HG03520 (cell line): ENCODE results near the gene ZNF385B.

Source experiments
- ATAC-seq: cut with Tn5 transposase; IDR thresholded peaks from one replicate; pipeline ENCODE4 v1.9.1; 2021; ENCODE audit warnings: mild to moderate bottlenecking, moderate library complexity; ENCODE audit not compliant: unreplicated experiment

ZNF385B gene

DNA sequence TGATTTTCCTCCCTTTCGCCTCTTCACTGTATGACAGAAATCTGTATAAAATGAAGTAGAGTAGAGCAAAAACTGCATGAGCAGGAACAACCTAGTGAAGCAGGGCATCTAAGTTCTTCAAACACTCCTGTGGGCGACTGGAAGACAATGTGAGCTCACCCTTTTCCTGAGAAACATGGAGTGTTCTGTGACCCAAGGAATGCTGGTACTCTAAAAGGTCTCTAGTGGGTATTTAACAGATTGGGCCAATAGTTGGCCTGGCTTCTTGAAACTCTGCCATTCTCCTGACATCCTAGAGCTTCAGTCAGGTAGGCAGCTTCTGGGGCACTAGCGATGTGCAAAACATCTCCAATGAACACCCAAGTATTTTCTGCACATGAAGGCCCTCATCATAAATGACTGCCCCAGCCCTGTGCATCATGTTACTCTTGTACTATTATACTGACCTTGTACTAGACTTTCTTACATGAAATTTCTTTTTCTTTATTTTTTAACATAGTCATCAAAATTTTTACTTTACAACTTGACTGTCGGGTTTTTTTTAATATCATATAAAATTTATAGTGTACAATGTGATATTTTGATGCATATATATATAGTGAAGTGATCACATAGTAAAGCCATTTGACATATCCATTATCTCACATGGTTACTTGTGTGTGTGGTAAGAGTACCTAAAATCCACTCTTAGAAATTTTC, 302.2 kb downstream of the ZNF385B start:
- no peak for ATAC-seq

DNA sequence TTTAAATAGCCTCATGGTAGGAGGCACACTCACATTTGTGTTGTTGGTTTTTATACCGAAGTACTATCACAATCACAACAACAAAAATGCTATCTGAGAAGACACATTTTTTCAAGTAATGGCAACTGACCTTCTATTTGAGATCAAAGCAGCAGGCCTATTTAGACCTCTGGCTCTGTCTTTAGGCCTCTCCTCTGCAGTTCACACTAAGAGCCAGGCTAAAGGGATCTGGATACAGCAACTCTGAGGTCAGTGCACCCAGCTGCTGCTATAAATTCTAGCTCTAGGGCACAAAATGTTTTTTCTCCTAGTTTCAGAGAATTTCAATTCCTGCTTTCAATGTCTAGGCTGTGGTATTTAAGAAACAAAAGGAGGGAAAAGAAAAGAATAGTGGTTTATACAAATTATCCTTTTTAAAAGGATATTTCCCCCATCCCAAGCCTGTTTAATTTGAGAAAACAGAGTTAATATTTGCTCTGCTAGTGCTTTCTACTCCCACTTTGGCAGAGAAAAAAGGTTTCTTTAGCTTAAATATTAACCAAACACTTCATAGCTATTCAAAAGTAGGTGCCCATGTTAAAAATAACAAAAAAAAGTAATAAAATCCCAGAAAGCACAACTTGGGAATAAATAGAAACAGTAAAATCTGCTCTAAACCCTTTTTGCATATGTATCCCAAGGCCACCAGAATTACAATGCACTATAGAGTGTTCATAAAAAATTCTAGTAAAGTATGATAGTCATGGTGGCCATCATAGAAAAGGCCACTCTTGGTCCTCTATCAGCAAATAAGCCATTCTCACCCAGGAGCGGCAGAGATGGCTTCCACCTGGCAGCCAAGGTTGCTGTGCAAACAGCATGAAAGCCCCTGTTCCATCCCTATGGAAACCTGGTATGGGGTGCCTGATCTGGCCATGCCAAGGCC, 303.1 kb downstream of the ZNF385B start:
- ATAC-seq = no peak

DNA sequence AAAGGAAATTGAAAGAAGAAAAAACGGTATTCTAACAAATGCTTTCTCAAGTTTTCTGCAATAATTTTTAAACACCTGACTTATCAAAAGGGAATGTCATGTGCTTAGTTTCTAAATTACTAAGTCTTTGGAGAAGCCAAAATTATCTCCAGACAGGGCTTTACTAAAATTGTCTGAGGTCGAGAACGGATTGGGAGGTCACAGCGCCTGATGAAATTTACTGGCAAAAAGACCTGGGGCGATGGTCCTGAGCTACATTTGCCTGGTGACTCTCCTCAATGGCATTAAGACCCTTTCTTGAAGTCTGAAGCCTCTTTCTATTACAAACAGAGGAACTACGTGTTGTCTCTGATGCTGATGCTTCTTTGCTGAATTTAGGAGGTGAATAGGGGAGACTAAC, 305.0 kb downstream of the ZNF385B start:
- no peak for ATAC-seq

DNA sequence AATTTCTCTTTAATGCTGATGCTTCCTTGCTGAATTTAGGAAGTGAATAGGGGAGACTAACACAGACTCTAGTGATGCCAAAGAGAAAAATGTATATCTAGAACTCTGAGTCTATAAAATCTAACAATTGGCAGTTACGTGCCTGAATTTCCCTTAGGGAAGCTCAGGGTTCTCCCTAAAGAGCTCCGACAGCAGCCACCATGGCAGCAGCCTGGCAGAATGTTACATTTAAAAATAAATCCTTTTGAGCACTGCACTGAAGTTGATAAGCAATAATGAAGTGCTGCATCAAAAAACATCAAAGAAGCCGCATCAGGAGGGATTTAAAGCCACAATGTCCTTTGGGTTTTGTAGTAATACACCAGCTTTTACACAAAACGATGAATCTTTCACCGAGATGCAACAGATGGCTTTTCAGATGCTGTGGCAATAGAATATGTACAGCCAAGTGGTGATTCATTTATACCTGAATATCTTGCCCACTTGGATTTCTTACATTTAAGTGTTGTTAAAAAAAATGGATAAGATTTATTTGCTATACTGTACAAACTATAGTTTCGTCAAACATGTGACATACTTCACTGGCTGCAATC, 305.6 kb downstream of the ZNF385B start:
- ATAC-seq = no peak

DNA sequence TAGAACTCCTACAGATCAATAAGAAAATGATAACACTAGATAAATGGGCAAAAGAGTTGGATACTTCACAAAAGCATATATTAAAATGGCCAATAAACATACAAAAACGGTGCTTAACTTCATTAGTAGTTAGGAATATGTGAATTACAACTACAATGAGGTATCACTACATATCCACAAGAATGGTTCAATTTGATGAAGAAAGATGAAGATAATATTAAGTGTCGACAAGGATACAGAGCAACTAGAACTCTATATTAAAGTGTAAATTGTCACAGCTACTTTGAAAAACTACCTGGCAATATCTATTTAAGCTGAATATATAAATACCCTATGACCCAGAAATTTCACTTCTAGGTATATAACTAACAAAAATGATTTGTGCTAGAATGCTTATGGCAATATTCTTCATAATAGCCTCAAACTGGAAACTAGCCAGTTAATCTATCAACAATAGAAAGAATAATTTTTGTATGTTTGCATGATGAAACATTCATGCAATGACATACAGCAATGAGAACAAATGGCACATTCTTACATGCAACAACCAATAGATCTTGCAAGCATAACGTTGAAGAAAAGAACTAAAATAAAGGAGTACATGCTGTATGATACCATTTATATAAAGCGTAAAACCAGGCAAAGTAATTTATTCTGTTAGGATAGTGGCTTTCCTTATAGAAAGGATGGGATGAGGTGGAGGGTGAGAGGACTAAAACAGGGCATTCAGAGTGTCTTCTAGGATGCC, 306.6 kb downstream of the ZNF385B start:
- no peak for ATAC-seq

DNA sequence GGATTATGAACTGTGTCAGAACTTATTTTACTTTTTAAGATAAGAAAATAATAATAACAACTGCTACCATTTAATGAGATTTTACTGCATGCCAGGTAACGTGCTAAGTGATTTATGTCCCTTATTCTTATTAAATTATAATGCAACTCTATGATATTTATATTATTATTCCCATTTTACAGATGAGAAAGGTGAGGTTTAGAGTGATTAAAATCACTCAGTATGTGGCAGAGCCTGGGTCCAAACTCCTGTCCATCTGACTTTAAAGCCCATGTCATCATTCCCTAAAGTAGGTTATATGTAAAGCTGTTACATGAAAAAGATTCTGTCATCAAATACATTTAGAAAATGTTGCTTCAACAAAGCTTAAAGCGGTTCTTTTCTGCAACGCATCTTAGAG, 308.0 kb downstream of the ZNF385B start:
- no peak for ATAC-seq

DNA sequence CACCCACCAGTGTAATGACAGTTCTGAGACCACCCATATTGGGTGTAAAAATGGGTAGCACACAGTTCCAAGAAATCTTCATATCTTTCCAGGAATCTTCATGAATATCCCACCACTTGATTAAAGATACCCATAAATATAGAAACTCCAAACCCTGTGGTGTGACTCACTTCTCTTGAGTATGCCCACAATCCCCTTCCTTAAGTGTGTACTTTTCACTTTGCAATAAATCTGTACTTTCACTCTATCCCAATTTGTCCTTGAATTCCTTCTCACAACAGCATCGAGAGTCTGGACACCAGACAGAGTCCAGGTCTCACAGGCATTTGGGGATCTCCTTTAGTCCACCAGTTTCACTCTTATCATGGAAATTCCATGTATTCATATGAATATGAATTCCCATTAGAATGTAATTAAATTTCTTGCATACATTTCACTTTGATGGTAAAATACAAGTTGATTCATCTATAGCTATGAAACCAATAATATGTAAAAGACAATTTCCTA, 309.8 kb downstream of the ZNF385B start:
- no peak for ATAC-seq

DNA sequence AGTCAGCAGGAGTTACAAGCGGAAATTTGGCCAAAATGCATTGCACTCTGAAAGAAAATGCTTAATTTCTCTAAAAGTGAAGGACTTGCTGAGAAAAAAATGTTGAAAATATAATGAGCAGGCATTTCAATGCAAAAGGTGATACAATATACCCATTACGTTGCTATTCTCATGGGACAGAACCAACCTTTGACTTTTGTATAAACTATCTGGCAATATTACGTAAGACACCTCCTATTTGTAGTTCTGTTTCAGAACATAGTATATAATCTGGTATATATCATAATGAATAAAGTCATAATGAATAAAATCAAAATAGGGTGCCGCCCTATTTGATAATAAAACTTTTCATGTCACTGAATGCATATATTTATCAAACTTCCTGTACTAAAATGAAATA, 310.6 kb downstream of the ZNF385B start:
- no peak for ATAC-seq

DNA sequence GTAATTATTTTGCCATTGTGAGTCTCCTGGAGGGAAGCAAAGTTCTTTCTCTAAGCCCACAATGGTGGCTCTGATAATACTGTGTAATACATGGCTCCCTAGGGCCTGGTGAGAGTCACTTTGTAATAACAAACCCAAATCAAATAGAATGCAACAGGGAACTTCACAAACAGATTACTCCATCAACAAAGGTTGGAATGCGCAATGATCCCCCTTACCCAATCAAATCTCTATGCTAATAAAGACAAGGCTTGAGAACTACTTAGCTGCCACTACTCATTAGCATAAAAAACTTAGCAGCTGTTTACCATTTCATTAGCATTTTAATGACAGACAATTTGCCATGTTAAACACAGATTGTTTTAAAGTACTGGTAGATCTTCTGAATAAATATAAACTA, 311.2 kb downstream of the ZNF385B start:
- ATAC-seq = no peak

DNA sequence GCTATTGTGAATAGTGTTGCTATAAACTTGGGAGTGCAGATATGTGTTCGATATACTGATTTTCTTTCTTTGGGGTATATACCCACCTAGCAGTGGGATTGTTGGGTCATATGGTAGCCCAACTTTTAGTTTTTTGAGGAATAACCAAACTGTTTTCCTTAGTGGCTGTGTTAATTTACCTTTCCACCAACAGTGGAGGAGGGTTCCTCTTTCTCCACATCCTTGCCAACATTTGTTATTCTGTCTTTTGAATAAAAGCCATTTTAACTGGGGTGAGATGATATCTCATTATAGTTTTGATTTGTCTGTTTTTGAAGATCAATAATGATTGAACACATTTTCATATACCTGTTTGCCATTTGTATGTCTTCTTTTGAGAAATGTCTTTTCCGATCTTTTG, 314.8 kb downstream of the ZNF385B start:
- ATAC-seq = no peak

DNA sequence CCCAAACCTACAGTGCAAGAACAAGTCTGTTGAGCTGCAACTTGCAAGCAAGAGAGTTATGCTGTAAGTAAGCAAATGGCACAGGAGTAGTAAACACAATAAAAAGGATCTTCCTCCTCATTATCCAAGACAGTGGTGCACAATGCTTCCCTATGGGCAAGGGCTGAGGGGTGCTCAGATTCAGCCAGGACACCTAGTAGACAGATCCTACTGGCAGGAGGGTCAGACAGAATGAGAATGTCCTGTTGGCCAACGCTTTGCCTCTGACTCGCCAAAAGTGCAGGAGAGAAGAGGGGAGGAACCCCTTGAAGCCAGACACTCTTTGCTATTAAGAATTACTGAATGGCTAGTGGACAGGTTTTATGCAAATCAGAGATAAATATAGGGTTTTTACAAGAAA, 316.4 kb downstream of the ZNF385B start:
- no peak for ATAC-seq

DNA sequence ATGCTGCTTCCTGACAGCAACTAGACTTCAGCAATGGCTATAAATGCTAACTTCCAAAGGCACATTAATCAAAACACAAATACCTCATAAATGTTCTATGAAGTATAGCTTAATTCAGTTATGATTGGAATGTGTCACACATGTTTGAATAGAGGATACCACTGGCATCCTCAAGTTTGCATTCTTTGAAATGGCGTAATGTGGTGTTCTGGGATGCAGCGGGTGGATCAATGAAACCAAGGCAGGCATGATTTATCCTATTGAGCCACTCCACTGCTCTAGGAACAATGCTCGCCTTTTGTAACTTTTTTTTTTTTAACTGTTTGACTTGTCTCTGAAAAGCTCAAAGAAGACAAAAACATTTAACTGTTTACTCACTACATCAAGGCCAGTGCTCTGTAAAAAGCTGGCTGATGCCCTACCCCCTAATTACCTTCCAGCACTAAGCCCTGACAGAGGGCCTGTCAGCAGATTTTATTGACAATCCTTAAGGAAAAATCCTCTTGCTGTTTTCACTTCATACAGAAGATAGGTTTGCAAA, 318.0 kb downstream of the ZNF385B start:
- no peak for ATAC-seq

DNA sequence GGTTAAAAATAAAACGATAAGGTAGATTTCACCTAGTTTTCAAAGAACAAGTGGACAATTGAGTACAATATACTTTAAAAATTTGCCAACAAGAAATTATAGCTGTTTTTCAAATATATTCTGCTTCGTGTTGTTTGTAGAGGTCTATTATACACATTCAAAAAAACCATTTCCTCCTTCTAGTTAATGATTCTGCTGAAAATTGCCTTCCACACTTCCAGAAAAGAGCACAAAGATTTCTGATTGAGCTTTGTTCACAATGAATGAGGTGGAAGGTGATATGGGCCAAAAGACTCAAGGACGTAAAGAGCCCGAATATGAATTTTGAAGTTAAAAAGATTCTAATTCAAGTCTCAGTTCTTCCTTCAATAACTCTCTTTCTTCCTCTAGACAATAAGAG, 319.8 kb downstream of the ZNF385B start:
- ATAC-seq = no peak

DNA sequence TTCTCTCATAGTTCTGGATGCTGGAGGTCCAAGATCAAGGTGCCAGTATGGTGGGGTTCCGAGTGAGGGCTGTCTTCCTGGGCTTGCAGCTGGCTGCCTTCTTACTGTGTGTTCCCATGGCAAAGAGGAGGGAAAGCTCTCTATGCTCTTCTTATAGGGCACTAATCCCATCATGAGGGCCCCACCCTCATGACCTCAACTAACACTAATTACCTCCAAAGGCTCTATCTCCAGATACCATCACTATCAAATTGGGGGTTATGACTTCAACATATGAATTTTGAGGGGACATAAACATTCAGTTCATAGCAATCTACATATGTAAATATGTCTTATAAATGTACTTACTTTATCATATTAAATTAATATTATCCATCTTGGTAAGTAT, 322.3 kb downstream of the ZNF385B start:
- ATAC-seq = no peak

DNA sequence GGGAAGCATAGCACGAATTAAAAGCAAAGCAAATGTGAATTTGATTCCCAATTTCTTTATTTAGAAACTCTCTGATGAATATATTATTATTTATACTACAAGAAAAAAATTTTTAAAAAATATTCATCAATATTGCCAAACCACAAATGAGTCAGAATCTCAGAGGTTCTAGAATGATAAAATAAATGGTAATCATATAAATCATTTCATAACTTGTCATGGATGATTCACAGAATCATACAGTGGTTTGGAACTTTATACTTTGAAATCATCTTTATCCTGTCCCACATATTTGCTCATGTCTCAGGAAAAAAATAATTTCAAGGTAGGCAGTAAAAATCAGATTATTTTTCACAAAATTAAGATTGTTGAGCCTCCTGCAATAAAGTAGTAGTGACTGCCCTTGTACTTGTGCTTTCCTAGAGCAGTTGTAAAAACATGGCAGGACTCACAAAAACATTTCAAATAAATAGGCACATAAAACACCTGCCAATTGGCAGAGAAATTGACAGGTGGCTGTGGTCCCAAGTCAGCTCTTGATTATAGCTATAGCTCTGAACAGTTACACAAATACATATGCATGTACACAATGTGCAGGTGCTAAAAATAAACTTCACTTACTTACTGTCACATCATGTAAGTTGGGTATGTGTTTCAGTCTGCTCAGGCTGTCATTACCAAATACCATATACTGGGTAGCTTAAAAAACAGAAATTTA, 322.8 kb downstream of the ZNF385B start:
- ATAC-seq = no peak

DNA sequence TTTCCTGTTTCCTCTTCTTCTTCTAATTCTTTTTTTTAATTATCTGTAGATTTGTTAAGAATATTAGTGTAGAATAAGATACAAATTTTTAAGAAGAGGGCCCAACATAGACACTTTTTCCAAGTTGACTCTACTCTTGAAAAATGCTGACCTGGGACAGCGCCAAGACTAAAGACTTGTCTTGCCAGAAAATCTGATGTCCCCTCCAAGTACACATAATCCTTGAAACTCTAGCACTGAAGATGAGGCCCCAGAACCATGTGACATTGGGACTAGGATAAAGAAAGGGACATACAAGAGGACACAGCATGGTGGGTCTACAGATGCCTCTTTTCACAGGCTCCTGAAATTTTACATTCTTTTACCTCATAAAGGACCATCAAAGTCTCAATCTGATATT, 325.2 kb downstream of the ZNF385B start:
- no peak for ATAC-seq

DNA sequence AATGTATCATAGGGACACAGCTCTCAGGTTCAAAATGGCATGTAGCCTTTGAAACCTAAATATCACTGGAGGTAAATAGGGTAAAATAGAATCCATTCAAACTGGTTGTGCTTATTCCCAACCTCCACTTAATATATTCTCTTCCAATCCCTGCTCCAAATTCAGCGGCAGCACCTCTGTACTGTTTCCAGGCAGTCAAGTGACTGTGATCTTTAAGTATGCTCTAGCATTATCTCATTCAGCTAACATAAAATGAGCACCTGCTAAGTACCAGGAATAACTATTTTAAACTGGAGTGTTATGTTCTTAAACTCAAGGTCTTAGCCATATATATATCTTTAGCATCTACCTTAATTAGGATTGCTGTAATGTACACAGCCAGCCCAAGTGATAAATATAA, 327.5 kb downstream of the ZNF385B start:
- no peak for ATAC-seq

DNA sequence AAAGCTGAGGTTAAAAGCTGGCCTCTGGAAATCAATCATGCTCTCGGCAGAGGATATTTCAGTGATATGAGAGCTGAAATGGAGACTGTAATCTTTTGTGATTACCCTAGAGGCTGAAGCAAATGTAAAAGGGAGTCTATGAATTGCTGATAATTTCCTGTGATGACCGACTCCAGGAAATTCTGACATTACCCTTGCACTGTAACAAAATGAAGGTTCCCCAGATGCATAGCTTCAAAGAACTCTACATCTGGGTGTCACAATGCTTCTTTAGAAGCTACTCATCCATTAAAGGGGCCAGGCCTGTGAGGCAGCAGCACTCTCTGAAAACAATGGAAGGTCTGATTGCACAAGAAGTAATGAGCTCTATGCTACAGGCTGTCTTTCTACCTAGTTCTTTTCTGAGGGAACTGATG, 328.5 kb downstream of the ZNF385B start:
- ATAC-seq = no peak

DNA sequence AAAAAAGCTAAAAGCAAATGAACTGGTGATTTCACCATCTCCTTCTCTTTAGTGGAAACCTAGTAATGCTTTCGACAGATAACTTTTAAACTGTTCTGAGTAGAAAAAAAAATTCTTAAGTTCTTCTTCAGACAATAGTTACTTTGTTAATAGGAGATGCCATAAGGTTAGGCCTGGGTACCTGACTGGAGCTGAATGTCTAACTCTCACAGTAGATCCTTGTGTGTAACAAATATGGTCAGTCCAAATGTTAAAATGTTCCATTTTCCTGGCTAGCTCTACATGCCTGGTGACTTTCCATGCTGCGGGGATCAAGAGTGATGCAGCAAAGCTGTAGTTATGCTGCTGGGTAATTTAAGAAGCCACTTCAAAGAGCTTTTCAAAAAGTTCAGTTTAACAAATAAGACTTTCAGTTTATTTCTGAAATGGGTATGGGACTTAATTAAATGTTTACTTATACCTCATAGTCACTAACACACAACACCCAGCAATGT, 332.8 kb downstream of the ZNF385B start:
- ATAC-seq = no peak

DNA sequence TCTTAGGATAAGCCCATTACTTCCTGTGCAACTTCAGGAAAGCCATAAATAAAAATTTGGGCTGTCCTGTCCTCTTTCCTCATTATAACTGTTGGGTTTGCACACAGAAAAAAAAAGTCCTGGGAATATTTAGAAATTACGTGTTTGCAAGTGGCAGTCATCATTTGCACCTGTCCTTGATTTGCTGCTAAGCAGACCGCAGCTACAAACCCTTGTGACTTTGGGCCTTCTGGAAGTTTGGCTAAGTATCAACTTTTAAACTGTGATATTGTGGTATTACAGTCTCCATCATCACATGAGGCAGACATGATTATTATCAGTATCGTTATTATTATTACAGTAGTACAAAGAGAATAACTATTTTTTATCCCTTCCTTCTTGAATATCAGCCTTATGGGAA, 336.1 kb downstream of the ZNF385B start:
- ATAC-seq = no peak
